GM12891 (cell line): Measurements from ENCODE around the gene HEATR5A.

ENCODE experiments used
- POLR2A ChIP-seq: IDR thresholded peaks from 2 replicates; pipeline ENCODE4 v1.6.1; 2011; ENCODE audit warnings: low read depth, low read length, control low read depth
- POLR2AphosphoS5 ChIP-seq: IDR thresholded peaks from 2 replicates; pipeline ENCODE4 v1.6.1; 2011; ENCODE audit warnings: low read depth, low read length, control low read depth
- SPI1 ChIP-seq: IDR thresholded peaks from 2 replicates; pipeline ENCODE4 v1.6.1; 2011; ENCODE audit warnings: low read depth, low read length, control low read depth
- TAF1 ChIP-seq: IDR thresholded peaks from 2 replicates; pipeline ENCODE4 v1.6.1; 2011; ENCODE audit warnings: low read depth, low read length, control low read depth

DNA sequence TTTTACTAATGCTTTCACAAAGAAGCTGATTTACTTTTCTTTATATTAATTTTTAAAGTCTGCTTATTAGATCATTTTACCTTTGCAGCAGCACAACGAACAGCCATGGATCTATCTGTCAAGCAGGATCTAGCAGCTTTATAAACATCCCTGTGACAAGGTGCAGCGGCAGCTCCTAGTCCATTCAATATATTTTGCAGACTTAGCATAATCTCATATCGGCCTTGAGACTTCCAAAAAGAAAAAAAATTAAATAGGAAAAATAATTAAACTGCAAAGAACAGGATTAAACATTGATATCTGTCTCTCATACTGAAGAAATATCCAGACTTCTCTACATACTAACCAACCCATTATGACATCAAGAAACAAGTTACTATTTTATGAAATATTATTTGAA lies 25.2 kb downstream of the HEATR5A start:
- no peak for TF ChIP-seq TAF1
- no peak for TF ChIP-seq POLR2A
- no peak for TF ChIP-seq POLR2AphosphoS5
- no peak for TF ChIP-seq SPI1
